ENCODE results near the gene EDARADD.
"Not testable (repeated sequence)": the region's sequence is repeated elsewhere in the genome, so short reads cannot be mapped to it uniquely, and the experiment has no call there.

Gene EDARADD

GRCh38 chr1:236457775-236458174, 63.7 kb downstream of the EDARADD start:
- no peak overlapping the region for H3K4me3 ChIP-seq (replicated peaks; ENCODE audit: low read depth, low read length)
- TF ChIP-seq, protein P1, sequence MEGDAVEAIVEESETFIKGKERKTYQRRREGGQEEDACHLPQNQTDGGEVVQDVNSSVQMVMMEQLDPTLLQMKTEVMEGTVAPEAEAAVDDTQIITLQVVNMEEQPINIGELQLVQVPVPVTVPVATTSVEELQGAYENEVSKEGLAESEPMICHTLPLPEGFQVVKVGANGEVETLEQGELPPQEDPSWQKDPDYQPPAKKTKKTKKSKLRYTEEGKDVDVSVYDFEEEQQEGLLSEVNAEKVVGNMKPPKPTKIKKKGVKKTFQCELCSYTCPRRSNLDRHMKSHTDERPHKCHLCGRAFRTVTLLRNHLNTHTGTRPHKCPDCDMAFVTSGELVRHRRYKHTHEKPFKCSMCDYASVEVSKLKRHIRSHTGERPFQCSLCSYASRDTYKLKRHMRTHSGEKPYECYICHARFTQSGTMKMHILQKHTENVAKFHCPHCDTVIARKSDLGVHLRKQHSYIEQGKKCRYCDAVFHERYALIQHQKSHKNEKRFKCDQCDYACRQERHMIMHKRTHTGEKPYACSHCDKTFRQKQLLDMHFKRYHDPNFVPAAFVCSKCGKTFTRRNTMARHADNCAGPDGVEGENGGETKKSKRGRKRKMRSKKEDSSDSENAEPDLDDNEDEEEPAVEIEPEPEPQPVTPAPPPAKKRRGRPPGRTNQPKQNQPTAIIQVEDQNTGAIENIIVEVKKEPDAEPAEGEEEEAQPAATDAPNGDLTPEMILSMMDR (IDR thresholded peaks at IDR 0.05; ENCODE audit: low read length, missing control alignments): no peak
- no peak for DNase-seq (ENCODE audit: low read depth)

GRCh38 chr1:236458996-236459395, 64.9 kb downstream of the EDARADD start:
- DNase-seq (ENCODE audit: low read depth): no peak
- TF ChIP-seq, protein P1 (IDR thresholded peaks at IDR 0.05; ENCODE audit: low read length, missing control alignments): no peak
- no peak overlapping the region for H3K4me3 ChIP-seq (replicated peaks; ENCODE audit: low read depth, low read length)

- TF ChIP-seq, protein P1 (IDR thresholded peaks at IDR 0.05; ENCODE audit: low read length, missing control alignments): no peak
- no peak for DNase-seq (ENCODE audit: low read depth)
- H3K4me3 ChIP-seq (replicated peaks; ENCODE audit: low read depth, low read length): no peak overlapping the region
These were observed 66.0 kb downstream of the EDARADD start for GRCh38 chr1:236460103-236460502.

- not testable (repeated sequence) for DNase-seq (ENCODE audit: low read depth); H3K4me3 ChIP-seq (replicated peaks; ENCODE audit: low read depth, low read length)
These were observed 70.1 kb downstream of the EDARADD start for GRCh38 chr1:236464197-236464596.

- H3K4me3 ChIP-seq (replicated peaks; ENCODE audit: low read depth, low read length): no peak overlapping the region
- TF ChIP-seq, protein P1 (IDR thresholded peaks at IDR 0.05; ENCODE audit: low read length, missing control alignments): no peak
- DNase-seq (ENCODE audit: low read depth): no peak
These were observed 71.3 kb downstream of the EDARADD start for GRCh38 chr1:236465231-236465958.

DNA sequence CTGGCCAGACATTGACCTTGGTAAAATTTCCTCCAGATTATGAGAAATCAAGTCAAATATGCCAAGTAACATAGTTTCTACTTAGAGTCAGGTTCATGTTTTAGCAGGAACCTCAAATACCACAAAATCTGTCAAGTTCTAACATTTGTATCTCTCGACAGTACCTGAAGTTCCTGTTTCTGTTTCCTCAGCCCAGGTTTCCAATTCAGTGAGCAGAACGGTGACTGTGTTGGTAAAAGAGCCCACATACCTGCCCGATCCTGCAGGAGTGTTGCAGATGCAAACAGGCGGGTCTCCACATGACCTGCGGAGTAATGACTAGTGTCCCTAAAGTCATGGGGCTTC, 71.8 kb downstream of the EDARADD start:
- DNase-seq (ENCODE audit: low read depth): no peak
- no peak overlapping the region for H3K4me3 ChIP-seq (replicated peaks; ENCODE audit: low read depth, low read length)
- TF ChIP-seq, protein P1 (IDR thresholded peaks at IDR 0.05; ENCODE audit: low read length, missing control alignments): no peak

- DNase-seq (ENCODE audit: low read depth): no peak
- TF ChIP-seq, protein P1 (IDR thresholded peaks at IDR 0.05; ENCODE audit: low read length, missing control alignments): no peak
- H3K4me3 ChIP-seq (replicated peaks; ENCODE audit: low read depth, low read length): no peak overlapping the region
These were observed 73.2 kb downstream of the EDARADD start for GRCh38 chr1:236467327-236467641.
